IPS DF 6.9 (cell line): Measurements from ENCODE around the gene LEP.

Experiments
- DNase-seq: peaks from one replicate; pipeline ENCODE4 v3.0.0-alpha.2; 2013; ENCODE audit warnings: low read depth, low spot score
- H3K27ac ChIP-seq: one replicate; pipeline ENCODE4 v1.5.1; 2013; ENCODE audit warnings: low read length, control low read depth
- H3K27me3 ChIP-seq: 2 replicates; pipeline ENCODE4 v1.6.1; 2013; ENCODE audit warnings: mild to moderate bottlenecking, low read length; ENCODE audit not compliant: control insufficient read depth, insufficient read depth
- H3K36me3 ChIP-seq: 2 replicates; pipeline ENCODE4 v1.6.1; 2013; ENCODE audit warnings: low read length; ENCODE audit not compliant: control insufficient read depth, insufficient read depth
- H3K4me1 ChIP-seq: 2 replicates; pipeline ENCODE4 v1.6.1; 2013; ENCODE audit warnings: low read length; ENCODE audit not compliant: control insufficient read depth, insufficient read depth
- H3K4me3 ChIP-seq: 2 replicates; pipeline ENCODE4 v1.5.1; 2013; ENCODE audit warnings: mild to moderate bottlenecking, low read length
- H3K9me3 ChIP-seq: 2 replicates; pipeline ENCODE4 v1.6.1; 2013; ENCODE audit warnings: low read length, inconsistent platforms; ENCODE audit not compliant: control insufficient read depth, insufficient read depth
- WGBS: extraction: QIAGEN DNeasy Blood & Tissue Kit; methylation state at CpG from one replicate; pipeline ENCODE4 v1.1.7; 2013; ENCODE audit warnings: mixed read lengths, missing lambda C conversion rate; ENCODE audit not compliant: insufficient read length, insufficient coverage; 5-methylcytosine and 5-hydroxymethylcytosine counted together

The LEP gene

GRCh38 chr7:128203047-128203491, 38.0 kb upstream of the LEP start:
- peaks cover 6% of the 10 kb centered on the region for H3K4me1 ChIP-seq
- WGBS, result no CpG with 5 or more reads among the region's 12 CpGs

DNA sequence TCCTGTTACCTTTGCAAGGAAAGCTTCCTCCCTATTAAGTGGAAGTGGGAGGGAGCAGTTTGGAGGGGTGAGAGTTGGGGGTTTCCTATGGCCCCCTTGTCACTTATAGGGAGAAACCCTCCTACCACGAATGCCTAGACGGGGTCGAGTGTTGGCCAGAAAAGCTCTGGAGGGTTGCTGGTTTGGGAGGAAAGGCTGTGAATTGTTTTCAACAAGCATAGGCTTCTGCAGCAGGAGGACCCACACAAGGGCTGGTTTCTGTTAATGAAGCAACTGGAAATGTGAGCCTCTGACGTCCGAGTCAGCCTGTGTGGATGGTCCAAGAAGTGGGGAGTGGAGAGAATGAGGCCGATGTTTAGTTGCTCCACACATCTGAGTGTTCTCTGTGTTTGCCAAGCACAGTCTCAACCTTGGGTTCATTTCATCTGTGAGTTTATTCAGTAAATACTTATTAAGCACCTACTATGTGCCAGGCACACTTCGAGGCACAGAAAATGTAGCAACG, 37.3 kb upstream of the LEP start:
- H3K27me3 ChIP-seq, result peaks cover 19% of the 10 kb centered on the region
- no CpG with 5 or more reads among the region's 8 CpGs for WGBS
- H3K4me1 ChIP-seq, result peaks cover 6% of the 10 kb centered on the region
- H3K4me3 ChIP-seq, result no peak overlapping the region
- no peaks in the 10 kb centered on the region for H3K36me3 ChIP-seq
- no peak overlapping the region for H3K27ac ChIP-seq
- DNase-seq, result no peak
- no peaks in the 10 kb centered on the region for H3K9me3 ChIP-seq

More at GRCh38 chr7:128203047-128203491, 38.0 kb upstream of the LEP start:
- H3K9me3 ChIP-seq, result no peaks in the 10 kb centered on the region
- no peak for DNase-seq
- no peak overlapping the region for H3K27ac ChIP-seq
- no peaks in the 10 kb centered on the region for H3K36me3 ChIP-seq
- peaks cover 19% of the 10 kb centered on the region for H3K27me3 ChIP-seq
- no peak overlapping the region for H3K4me3 ChIP-seq

DNA sequence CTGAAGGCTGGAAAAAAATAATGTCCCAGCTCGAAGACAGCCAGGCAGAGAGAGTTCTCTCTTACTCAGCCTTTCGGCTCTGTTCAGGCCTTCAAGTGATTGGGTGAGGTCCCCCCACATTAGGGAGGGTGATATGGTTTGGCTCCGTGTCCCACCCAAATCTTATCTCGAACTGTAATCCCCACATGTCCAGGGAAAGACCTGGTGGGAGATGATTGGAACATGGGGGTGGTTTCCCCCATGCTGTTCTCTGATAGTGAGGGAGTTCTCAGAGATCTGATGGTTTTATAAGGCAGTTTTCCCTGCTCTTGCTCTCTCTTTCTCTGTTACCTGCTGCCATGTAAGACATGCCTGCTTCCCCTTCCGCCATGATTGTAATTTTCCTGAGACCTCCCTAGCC, 36.6 kb upstream of the LEP start:
- Histone ChIP-seq H3K4me1 (peaks cover 6% of the 10 kb centered on the region), H3K9me3 (no peaks in the 10 kb centered on the region), H3K27ac (no peak overlapping the region), H3K4me3 (no peak overlapping the region), H3K36me3 (no peaks in the 10 kb centered on the region), H3K27me3 (peaks cover 19% of the 10 kb centered on the region)
- no peak for DNase-seq
- no CpG with 5 or more reads among the region's 5 CpGs for WGBS

DNA sequence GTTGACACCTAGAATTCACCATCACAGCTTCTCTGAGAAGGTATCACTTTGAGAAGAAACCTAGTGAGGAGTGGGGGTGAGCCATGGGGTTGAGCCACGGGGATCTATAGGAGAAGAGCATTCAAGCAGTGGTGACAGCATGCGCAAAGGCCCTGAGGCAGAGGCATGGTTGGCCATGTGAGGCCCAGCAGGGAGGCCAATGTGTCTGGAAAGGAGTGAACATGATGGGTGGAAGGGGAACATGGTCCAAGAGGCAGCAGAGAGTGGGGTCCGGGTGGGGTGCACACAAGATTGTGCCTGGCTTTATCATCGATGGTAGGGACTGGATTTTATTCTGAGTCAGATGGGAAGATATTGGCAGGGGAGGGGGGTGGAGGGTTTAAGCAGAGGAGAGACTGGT, 36.0 kb upstream of the LEP start:
- WGBS, result no CpG with 5 or more reads among the region's 4 CpGs
- H3K4me1 ChIP-seq, result peaks cover 6% of the 10 kb centered on the region
- H3K27me3 ChIP-seq, result peaks cover 19% of the 10 kb centered on the region
- H3K9me3 ChIP-seq, result no peaks in the 10 kb centered on the region
- no peak overlapping the region for H3K27ac ChIP-seq
- H3K36me3 ChIP-seq, result no peaks in the 10 kb centered on the region
- DNase-seq, result no peak
- H3K4me3 ChIP-seq, result no peak overlapping the region

DNA sequence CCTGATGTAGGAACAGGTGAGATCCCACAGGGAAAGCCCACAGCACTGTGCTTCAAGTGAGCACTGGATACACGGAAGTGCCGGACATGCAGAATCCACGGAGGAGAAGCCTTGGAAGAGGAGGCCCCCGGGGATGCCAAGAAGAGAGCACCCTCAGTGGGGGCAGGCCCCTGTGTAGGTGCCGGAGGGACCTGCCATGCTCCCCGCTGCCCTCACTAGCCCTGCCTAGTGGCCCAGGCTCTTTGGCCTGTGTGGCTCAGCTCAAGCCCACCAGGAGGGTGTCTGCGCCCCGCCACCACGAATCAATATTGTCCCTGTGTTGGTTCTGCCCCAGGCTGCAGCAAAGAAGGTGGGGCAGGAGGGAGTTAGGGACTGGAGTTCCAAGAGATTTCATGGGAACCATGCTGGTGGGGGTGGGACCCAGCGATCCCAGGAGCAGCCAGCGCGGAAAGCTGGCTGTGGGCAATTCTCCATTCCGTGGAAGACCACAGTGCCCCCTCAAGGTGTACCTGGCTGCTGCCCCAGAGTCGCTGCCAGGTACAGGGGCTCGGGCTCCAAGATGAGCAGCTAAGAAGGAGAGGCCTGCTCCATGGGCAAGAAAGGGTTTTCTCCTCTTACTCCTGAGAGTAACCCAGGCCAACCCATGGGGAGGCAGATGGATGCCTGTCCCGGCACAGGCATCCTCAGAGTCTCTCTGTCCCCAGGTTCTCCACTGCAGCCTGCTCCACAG, 34.9 kb upstream of the LEP start:
- no CpG with 5 or more reads among the region's 16 CpGs for WGBS
- H3K27me3 ChIP-seq, result peaks cover 18% of the 10 kb centered on the region

GRCh38 chr7:128206747-128207500, 34.2 kb upstream of the LEP start:
- Histone ChIP-seq H3K4me1 (peaks cover 1% of the 10 kb centered on the region; the same call in 1 of the 2 replicates), H3K36me3 (no peaks in the 10 kb centered on the region), H3K27me3 (peaks cover 12% of the 10 kb centered on the region), H3K9me3 (no peaks in the 10 kb centered on the region), H3K27ac (no peak overlapping the region), H3K4me3 (no peak overlapping the region)
- WGBS, result no CpG with 5 or more reads among the region's 9 CpGs
- no peak for DNase-seq

More for the DNA sequence above, 34.9 kb upstream of the LEP start:
- Histone ChIP-seq H3K36me3 (no peaks in the 10 kb centered on the region), H3K27ac (no peak overlapping the region), H3K4me3 (no peak overlapping the region), H3K4me1 (peaks cover 3% of the 10 kb centered on the region; the same call in 1 of the 2 replicates), H3K9me3 (no peaks in the 10 kb centered on the region)
- DNase-seq, result no peak

- H3K27me3 ChIP-seq, result peaks cover 5% of the 10 kb centered on the region; the same call in 1 of the 2 replicates
- H3K27ac ChIP-seq, result no peak overlapping the region
- H3K4me3 ChIP-seq, result no peak overlapping the region
- DNase-seq, result no peak
- no peaks in the 10 kb centered on the region for H3K9me3 ChIP-seq
- no CpG with 5 or more reads among the region's 4 CpGs for WGBS
- H3K36me3 ChIP-seq, result no peaks in the 10 kb centered on the region
- peaks cover 4% of the 10 kb centered on the region; the same call in 1 of the 2 replicates for H3K4me1 ChIP-seq
Observed at GRCh38 chr7:128207609-128208008, 33.5 kb upstream of the LEP start.

DNA sequence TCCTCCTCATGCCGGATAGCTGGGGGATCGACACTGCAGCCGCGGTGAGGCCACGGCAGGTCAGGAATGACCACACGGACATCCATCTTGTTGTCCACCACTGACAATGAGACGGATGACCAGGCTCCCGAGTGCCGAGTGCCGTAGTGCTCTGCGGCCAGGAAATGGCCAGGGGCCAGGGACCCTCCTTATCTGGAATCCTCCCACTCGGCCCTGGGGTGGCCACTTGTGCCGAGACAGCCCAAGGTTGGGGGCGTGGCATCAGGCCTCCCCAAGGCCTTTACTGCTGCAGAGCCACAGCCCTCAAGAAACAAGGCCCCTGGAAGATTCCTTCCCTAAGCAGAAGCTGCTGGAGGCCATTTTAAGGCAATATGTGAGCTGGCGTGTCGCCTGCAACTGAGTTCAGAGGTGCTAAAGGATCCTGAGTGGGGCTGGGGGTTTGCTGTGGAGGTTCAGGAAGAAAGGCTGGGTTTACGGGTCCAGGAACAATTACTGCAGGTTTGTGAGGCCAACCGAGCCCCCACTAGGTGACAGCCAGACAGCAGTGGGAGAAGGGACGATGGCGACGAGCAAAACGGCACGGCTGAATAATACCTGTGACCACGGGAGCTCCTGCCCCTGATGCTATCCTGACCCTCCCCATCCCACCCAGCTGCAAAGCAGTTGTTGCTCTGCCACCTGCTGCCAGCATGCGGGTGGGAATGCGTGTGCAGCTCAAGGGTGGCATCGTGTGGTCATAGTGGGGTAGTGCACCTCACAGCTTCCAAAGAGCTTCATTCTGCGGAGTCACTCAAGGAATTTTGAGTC, 31.6 kb upstream of the LEP start:
- H3K36me3 ChIP-seq, result no peaks in the 10 kb centered on the region
- DNase-seq, result peak; percentile 63
- H3K4me1 ChIP-seq, result peaks cover 4% of the 10 kb centered on the region; the same call in 1 of the 2 replicates
- no peak overlapping the region for H3K27ac ChIP-seq
- H3K4me3 ChIP-seq, result no peak overlapping the region
- WGBS, result no CpG with 5 or more reads among the region's 28 CpGs
- H3K27me3 ChIP-seq, result no peaks in the 10 kb centered on the region
- H3K9me3 ChIP-seq, result no peaks in the 10 kb centered on the region

DNA sequence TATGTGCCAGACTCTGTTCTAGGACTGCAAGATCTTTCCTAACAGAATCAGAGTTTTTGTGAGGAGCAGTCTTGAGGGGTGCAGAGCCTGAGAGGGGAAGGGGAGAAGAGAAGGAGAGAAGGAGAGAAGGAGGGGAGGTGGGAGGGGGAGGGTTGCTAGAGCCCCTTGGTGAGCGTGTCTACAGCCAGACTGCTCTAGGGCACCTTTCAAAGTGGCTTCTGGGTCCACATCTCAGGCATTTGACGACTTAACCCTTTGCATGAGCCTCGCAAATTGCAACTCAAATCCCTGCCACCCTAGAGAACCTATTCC, 31.1 kb upstream of the LEP start:
- H3K4me1 ChIP-seq, result peaks cover 4% of the 10 kb centered on the region; the same call in 1 of the 2 replicates
- no peak overlapping the region for H3K4me3 ChIP-seq
- WGBS, result no CpG with 5 or more reads among the region's 3 CpGs
- no peaks in the 10 kb centered on the region for H3K27me3 ChIP-seq
- H3K36me3 ChIP-seq, result no peaks in the 10 kb centered on the region
- H3K27ac ChIP-seq, result no peak overlapping the region
- no peaks in the 10 kb centered on the region for H3K9me3 ChIP-seq
- DNase-seq, result no peak
